Measurements from ENCODE around the gene EPB42.

- no peak for TF ChIP-seq TARDBP (IDR thresholded peaks at IDR 0.05)
- no peak for TF ChIP-seq SP1 (IDR thresholded peaks at IDR 0.05)
- no peak for TF ChIP-seq LEF1 (IDR thresholded peaks at IDR 0.05; ENCODE audit: borderline replicate concordance)
- TF ChIP-seq FOXA1 (IDR thresholded peaks at IDR 0.05) = no peak
- TF ChIP-seq ELF4 (IDR thresholded peaks at IDR 0.05) = no peak
- no peak for TF ChIP-seq HDGF (IDR thresholded peaks at IDR 0.05; ENCODE audit: borderline replicate concordance)
- TF ChIP-seq BHLHE40 (IDR thresholded peaks at IDR 0.05; ENCODE audit: borderline replicate concordance) = no peak
- no peak for TF ChIP-seq CTBP1 (IDR thresholded peaks at IDR 0.05; ENCODE audit: borderline replicate concordance)
Measured at GRCh38 chr15:43238671-43239131, 17.9 kb upstream of the EPB42 start.

All from HEK293T (cell line).